LoVo (cell line): Measurements from ENCODE around the gene BCL11B.

Source experiments
- DNase-seq: peaks from one replicate; pipeline ENCODE4 v3.0.0-alpha.2; 2016; ENCODE audit warnings: low spot score

BCL11B gene

GRCh38 chr14:99181804-99182520 is 90.0 kb downstream of the BCL11B start:
- no peak for DNase-seq

GRCh38 chr14:99181241-99181640 is 90.8 kb downstream of the BCL11B start:
- DNase-seq, result no peak

- DNase-seq, result no peak
Observed at GRCh38 chr14:99179946-99180345, 92.1 kb downstream of the BCL11B start.

- no peak for DNase-seq
Observed at GRCh38 chr14:99179506-99179905, 92.5 kb downstream of the BCL11B start.

GRCh38 chr14:99177886-99178835 is 93.8 kb downstream of the BCL11B start:
- DNase-seq, result no peak

- no peak for DNase-seq
Observed at GRCh38 chr14:99177046-99177655, 94.8 kb downstream of the BCL11B start.

GRCh38 chr14:99176156-99176945 is 95.6 kb downstream of the BCL11B start:
- DNase-seq, result no peak

- DNase-seq, result no peak
Observed at GRCh38 chr14:99175331-99176155, 96.5 kb downstream of the BCL11B start.

GRCh38 chr14:99174770-99175319 is 97.2 kb downstream of the BCL11B start:
- no peak for DNase-seq

- DNase-seq, result no peak
Observed at GRCh38 chr14:99174081-99174769, 97.8 kb downstream of the BCL11B start.

GRCh38 chr14:99173506-99173905 is 98.5 kb downstream of the BCL11B start:
- DNase-seq, result no peak

- no peak for DNase-seq
Observed at GRCh38 chr14:99173086-99173485, 98.9 kb downstream of the BCL11B start.

GRCh38 chr14:99171396-99171795 is 100.6 kb downstream of the BCL11B start:
- DNase-seq, result no peak

- DNase-seq, result no peak
Observed at GRCh38 chr14:99169776-99170356, 102.1 kb downstream of the BCL11B start.

GRCh38 chr14:99168330-99168729 is 103.7 kb downstream of the BCL11B start:
- no peak for DNase-seq

GRCh38 chr14:99166506-99166905 is 105.5 kb downstream of the BCL11B start:
- DNase-seq, result no peak

- DNase-seq, result no peak
Observed at GRCh38 chr14:99164712-99165111, 107.3 kb downstream of the BCL11B start.

GRCh38 chr14:99163446-99163845 is 108.6 kb downstream of the BCL11B start:
- no peak for DNase-seq
